Measurements from ENCODE around the gene SQOR.

- no peak for TF ChIP-seq EZH2 (IDR thresholded peaks at IDR 0.05; ENCODE audit: borderline replicate concordance, low read length)
- TF ChIP-seq CTCF (conservative IDR thresholded peaks at IDR 0.05 in 1 of 2, IDR thresholded peaks at IDR 0.05 in 1 of 2; ENCODE audit: extremely low read depth in 1 of 2, insufficient read depth in 1 of 2, low read depth in 1 of 2, low read length in 2 of 2), result no peak
Observed at GRCh38 chr15:45585069-45585791, 49.6 kb upstream of the SQOR start.
